Dendritic cell treated with granulocyte-macrophage colony-stimulating factor and Interleukin-4, amounts not matched to agents 40 ng/mL and 50 ng/mL, for 4 days (primary cell): Measurements from ENCODE around the gene NTF3.

Source experiments
- H3K27ac Mint-ChIP-seq: one replicate; pipeline ENCODE4 v1.8.0; 2022; ENCODE audit warnings: mild to moderate bottlenecking, mixed read lengths
- H3K27me3 Mint-ChIP-seq: one replicate; pipeline ENCODE4 v1.8.0; 2022; ENCODE audit warnings: mild to moderate bottlenecking, mixed read lengths
- H3K36me3 Mint-ChIP-seq: one replicate; pipeline ENCODE4 v1.8.0; 2022; ENCODE audit warnings: low read depth, mixed read lengths
- H3K4me1 Mint-ChIP-seq: one replicate; pipeline ENCODE4 v1.8.0; 2022; ENCODE audit warnings: low read depth, mixed read lengths
- H3K4me3 Mint-ChIP-seq: one replicate; pipeline ENCODE4 v1.8.0; 2022; ENCODE audit warnings: mild to moderate bottlenecking, moderate library complexity, mixed read lengths
- H3K9me3 Mint-ChIP-seq: one replicate; pipeline ENCODE4 v1.8.0; 2022; ENCODE audit warnings: mixed read lengths
- intact Hi-C: fragments of 100-400 bp; cut with micrococcal nuclease; formaldehyde crosslinking; loops from one replicate; pipeline ENCODE4 v1.15.0; 2022

Gene NTF3

DNA sequence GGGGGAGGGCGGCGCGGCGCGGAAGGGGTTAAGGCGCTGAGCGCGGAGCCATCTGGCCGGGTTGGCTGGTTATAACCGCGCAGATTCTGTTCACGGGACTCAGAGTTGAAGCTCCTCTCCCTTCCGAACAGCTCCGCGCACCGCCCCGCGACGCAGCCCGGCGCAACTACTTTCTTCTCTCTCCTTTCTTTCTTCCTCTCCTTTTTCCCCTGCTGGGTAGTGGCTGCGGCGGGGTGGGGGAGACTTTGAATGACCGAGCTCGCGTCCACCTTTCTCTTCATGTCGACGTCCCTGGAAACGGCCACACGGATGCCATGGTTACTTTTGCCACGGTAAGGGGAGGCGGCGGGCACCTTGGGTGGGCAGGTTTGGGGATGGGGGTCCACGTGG is at the start of gene NTF3:
TSS of gene NTF3 (plus strand) at position 98 of the 390 bp plus-strand sequence. CDS start at position 315, 217 bp downstream.
- Mint-ChIP-seq H3K4me3 (peak within 1 kb of the TSS; percentile 27), H3K4me1 (peaks cover 22% of the 10 kb centered on the region), H3K27me3 (peaks cover 39% of the 10 kb centered on the region), H3K9me3 (no peaks in the 10 kb centered on the region), H3K27ac (no peak within 1 kb of the TSS), H3K36me3 (no peaks in the 10 kb centered on the region)
- intact Hi-C loops, result no loop called here

DNA sequence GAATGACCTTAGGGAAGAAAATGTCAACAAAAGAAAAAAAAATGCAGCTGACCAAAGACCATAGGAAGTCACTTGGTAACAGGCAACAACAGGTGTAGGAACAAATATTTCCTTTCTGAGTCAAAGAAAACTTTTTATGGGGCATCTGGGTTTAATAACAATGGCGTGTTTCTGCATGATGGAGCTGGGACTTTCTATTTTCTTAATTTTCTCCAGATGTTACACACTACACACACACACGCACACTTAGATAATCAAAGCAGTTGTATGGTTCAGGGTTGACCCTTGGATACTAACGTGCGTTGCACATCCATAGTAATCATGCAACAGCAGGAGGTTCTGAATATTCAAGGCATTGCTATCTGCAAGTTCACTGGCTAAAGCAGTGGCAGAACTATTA is 47.9 kb upstream of the NTF3 start:
- Mint-ChIP-seq H3K27me3 (no peaks in the 10 kb centered on the region), H3K9me3 (no peaks in the 10 kb centered on the region), H3K4me3 (no peak overlapping the region), H3K27ac (no peak overlapping the region), H3K36me3 (no peaks in the 10 kb centered on the region), H3K4me1 (no peaks in the 10 kb centered on the region)
- intact Hi-C loops, result no loop called here

DNA sequence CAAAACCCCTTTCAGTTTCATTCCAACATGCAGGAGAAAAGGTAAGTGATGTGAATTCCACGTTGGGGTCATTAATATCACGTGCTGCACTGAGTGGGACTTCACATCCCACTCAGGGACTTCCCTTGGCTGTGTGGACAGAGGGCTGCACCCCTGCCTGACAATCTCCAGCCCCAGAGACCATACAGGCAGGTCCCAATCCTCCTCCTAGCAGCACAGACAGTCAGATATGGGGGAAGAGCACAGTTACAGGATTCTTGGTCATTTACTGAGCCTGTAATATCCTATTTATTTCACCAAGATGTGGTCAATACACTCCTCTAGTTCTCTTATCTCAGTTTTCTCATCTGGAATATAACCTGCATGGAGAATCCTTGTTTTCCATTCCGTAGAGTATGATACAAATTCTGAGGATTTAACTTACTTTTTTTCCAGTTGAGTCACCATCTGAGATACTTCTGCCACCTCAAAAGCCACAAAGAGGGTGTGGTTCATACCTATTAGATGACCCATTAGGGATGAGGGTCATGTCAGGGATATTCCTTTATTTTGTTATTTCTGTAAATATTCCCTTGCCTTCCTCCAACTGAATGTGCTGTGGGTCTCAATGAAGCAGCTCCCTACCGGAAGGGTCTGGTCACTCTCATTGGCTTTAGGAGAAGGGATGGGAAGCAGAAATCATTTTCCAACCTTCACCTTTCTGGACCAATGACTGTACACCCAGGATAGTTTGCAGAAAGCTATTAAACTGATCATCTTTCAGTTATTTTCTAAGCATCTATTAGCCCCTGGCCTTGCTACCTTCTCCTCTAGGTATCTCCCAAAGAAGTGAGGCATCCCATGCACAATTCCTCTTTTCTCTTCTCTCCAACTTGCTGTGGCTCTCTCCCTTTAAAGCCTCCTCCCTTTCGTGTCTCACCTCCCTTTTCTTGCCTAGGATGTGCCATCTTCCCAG is 43.0 kb upstream of the NTF3 start:
- Mint-ChIP-seq H3K4me3 (no peak overlapping the region), H3K27ac (no peak overlapping the region), H3K27me3 (peaks cover 2% of the 10 kb centered on the region), H3K9me3 (no peaks in the 10 kb centered on the region), H3K36me3 (no peaks in the 10 kb centered on the region), H3K4me1 (no peaks in the 10 kb centered on the region)
- intact Hi-C loops, result no loop called here

DNA sequence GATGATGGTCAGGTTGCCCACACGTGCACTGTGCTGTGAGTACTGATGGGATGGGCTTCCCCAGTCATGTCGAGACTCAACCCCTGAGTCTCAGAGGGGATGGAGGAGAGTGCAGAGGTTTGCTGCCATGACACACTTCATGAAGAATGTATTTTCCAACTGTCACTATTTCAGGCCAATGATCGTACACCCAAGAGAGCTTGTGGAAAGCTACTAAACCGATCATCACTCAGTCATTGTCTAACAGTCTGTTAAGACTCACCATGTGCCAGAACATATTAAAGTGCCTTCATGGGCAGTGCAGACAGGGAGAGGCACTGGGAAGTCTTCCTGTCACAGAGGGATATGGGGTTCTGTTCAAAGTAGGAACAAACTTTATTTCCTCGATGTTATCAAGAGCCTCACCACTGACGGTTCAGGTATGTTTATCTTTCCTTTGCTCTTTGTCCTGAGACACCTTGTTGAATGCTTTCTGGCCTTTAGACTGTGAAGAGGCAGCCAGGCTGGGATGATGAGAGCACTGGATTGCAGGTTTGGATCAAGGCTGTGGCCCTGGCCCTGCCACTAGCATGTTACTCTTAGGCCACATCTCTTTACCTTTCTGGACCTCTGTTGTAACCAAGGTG is 41.6 kb upstream of the NTF3 start:
- Mint-ChIP-seq H3K27me3 (peaks cover 5% of the 10 kb centered on the region), H3K27ac (no peak overlapping the region), H3K4me3 (no peak overlapping the region), H3K36me3 (no peaks in the 10 kb centered on the region), H3K4me1 (no peaks in the 10 kb centered on the region), H3K9me3 (no peaks in the 10 kb centered on the region)
- intact Hi-C loops, result no loop called here

DNA sequence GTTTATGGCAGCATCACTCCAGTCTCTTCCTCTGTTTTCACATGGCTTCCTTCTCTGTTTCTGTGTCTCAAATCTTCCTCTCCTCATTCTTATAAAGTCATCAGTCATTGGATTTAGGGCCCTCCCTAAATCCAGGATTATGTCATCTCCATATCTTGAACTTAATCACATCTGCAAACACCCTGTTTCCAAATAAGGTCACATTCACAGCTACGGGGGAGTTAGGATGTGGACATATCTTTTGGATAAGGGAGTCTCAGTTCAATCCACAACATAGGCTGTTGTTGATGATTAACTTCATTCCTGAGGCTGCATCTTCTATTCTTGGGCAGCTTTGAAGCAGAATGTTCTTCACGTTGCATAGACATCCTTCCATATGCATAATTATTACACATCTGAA is 40.3 kb upstream of the NTF3 start:
- Mint-ChIP-seq H3K4me1 (no peaks in the 10 kb centered on the region), H3K27me3 (peaks cover 9% of the 10 kb centered on the region), H3K9me3 (no peaks in the 10 kb centered on the region), H3K4me3 (no peak overlapping the region), H3K36me3 (no peaks in the 10 kb centered on the region), H3K27ac (no peak overlapping the region)
- intact Hi-C loops, result no loop called here

DNA sequence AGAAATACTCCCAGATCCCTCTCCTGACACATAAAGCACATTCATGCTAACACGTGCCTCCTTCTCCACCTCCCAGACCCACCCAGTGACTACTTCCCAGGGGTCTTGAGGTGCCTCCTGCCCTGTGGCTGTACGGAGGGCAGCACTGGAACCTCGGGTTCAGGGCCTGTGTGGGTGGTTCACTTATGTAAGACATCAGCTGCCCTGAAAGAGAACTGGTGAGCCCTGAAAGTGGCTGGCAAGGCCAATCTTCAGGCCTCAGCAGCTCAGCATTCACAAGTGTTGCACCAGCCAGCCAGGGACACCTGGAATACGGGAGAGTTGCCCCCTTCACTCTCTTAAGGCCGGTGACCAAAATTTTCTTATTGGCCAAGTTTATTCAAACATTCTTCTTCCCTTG is 38.9 kb upstream of the NTF3 start:
- Mint-ChIP-seq H3K36me3 (no peaks in the 10 kb centered on the region), H3K4me1 (no peaks in the 10 kb centered on the region), H3K4me3 (no peak overlapping the region), H3K9me3 (no peaks in the 10 kb centered on the region), H3K27ac (no peak overlapping the region), H3K27me3 (peaks cover 9% of the 10 kb centered on the region)
- intact Hi-C loops, result no loop called here

DNA sequence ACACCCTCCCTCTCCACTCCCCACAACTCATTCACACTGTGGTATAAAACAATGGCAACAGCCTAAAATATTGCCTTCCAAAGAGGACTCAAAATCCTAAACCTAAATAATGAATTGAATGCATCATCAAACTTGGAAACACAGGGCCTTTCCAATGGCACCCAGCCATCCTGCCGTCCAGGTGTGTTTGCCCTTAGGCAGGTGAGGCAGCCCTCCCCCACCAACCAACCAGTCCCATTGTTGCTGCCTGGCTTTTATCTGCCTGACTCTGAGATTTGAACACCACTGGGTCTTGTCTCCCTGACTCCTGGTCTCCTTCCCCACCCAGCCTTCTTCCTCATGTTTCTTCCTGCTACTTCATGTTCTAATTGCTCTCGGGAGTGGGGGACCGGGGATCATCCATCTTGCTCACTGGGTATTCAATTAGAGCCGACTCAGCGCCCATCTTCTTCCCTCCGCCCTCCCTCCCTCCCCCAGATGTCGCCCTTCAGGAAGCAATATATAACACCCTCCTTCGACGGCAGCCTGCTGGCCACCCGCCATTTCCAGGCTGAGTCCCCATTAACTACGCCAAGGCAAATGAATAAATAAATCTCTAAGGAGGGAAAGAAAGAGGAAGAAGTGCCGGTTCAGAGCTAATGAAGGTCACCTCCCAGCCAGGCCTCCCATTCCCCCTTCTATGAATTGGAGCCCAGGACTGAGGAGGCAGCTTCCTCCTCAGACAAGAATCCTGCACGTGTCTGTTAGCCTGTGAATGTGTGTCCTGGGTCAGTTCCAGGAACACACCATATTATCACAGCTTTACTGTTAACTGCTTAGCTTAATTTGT is 36.3 kb upstream of the NTF3 start:
- H3K36me3 Mint-ChIP-seq, result no peaks in the 10 kb centered on the region
- H3K27me3 Mint-ChIP-seq, result peaks cover 6% of the 10 kb centered on the region
- intact Hi-C loops, result no loop called here
- no peaks in the 10 kb centered on the region for H3K9me3 Mint-ChIP-seq
- no peak overlapping the region for H3K4me3 Mint-ChIP-seq
- no peak overlapping the region for H3K27ac Mint-ChIP-seq
- H3K4me1 Mint-ChIP-seq, result no peaks in the 10 kb centered on the region

DNA sequence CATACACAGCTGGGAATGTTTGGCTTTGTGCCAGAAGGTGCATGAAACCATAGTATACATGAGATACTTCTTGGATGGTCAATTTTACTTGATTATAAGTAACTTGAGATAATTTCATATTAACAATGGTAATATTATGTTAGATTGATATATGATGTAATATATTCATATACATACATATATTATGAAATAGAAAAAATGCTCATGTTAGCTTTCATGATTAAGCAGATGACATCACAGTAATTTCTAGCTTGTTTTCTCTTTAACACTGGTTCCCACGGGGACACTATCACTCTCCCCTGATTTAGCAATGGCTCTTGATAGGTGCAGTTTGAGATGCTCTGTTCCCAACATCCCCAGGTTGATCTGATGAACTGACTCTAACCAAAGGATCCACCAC is 35.4 kb upstream of the NTF3 start:
- no peak overlapping the region for H3K4me3 Mint-ChIP-seq
- no peak overlapping the region for H3K27ac Mint-ChIP-seq
- no peaks in the 10 kb centered on the region for H3K4me1 Mint-ChIP-seq
- no peaks in the 10 kb centered on the region for H3K36me3 Mint-ChIP-seq
- intact Hi-C loops, result no loop called here
- no peaks in the 10 kb centered on the region for H3K9me3 Mint-ChIP-seq
- peaks cover 6% of the 10 kb centered on the region for H3K27me3 Mint-ChIP-seq

DNA sequence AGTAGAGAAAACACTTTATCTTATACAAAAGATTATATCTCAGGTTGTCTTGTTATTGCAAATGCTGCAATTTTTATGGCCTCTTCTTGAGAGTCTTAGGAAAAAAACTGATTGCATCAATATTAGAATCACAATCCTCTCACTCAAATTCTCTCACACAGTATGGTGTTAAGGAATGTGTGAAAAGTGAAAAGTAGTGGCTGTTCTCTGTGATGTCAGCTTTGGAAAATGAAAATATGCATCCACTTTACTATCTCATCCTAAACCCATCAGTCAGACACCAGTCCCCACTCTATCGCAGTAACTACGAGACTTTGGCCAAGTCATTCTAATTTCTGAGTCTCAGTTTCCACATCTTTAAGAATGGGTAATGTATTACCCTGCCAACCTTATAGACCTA is 32.6 kb upstream of the NTF3 start:
- Mint-ChIP-seq H3K27me3 (peaks cover 13% of the 10 kb centered on the region), H3K4me3 (no peak overlapping the region), H3K27ac (no peak overlapping the region), H3K4me1 (no peaks in the 10 kb centered on the region), H3K36me3 (no peaks in the 10 kb centered on the region), H3K9me3 (no peaks in the 10 kb centered on the region)
- intact Hi-C loops, result no loop called here

DNA sequence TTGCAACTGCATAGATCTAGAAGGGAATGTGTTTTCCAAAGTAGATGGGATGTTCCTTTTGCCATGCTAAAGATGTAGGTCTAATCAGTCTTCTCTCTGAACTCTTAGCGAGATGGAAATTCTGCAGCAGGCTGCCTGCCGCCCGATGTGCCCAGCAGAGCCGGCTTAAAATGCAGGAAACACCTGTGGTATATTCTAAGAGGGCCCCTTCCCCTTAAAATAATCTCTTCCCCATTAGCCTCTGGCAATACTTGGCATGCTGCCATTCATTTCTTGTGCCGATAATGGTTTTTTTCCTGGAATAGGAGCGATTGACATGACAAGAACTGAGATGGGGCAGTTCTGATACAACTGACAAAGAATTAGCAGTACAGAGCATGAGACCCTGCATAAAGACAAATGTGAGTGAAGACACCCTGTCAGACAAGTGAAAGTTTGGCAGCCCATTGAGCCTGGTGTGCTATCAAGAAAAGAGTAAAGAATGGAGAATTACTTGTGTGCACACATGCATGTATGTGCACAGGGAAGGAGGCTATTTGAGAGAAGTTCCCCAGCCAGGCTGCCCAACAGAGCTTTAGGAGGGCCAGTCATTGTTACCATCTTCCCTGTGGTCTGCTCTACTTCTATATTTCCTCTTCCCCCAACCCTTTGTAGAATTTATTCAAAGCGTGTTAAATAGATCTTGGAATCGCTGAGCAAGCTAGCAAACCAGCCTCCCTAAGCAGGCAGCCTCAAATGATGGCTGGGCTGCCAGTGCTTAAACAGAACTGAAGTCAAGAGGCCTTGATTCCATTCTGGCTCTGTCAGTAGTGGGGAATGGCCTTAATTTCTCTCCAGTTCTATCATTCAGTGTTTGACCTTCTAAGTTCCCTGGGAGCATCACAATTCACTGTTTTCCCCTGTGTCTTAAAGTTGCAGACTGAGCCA is 29.6 kb upstream of the NTF3 start:
- no peak overlapping the region for H3K4me3 Mint-ChIP-seq
- no peaks in the 10 kb centered on the region for H3K36me3 Mint-ChIP-seq
- no peak overlapping the region for H3K27ac Mint-ChIP-seq
- intact Hi-C loops, result no loop called here
- H3K27me3 Mint-ChIP-seq, result peaks cover 6% of the 10 kb centered on the region
- H3K9me3 Mint-ChIP-seq, result no peaks in the 10 kb centered on the region
- no peaks in the 10 kb centered on the region for H3K4me1 Mint-ChIP-seq

DNA sequence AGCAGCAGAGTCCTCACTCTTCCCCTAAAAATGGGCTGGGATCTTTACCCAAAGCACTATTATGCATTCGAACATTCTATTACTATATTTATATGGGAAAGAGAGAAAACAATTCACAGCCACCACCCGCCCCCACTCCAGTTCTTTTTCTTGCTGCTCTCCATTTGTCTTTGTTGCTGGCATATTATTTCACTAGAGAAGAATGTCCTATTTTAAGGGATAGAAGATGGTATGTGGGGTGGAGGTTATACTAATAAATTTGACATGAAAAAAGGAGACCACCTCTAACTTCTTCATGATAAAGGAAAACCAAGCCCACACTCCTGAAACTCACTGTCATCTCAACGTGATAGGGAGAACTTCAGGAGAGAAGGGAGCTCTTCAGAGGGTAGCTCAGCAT is 28.5 kb upstream of the NTF3 start:
- Mint-ChIP-seq H3K4me3 (no peak overlapping the region), H3K36me3 (no peaks in the 10 kb centered on the region), H3K27ac (no peak overlapping the region), H3K9me3 (no peaks in the 10 kb centered on the region), H3K4me1 (no peaks in the 10 kb centered on the region), H3K27me3 (peaks cover 6% of the 10 kb centered on the region)
- intact Hi-C loops, result no loop called here

DNA sequence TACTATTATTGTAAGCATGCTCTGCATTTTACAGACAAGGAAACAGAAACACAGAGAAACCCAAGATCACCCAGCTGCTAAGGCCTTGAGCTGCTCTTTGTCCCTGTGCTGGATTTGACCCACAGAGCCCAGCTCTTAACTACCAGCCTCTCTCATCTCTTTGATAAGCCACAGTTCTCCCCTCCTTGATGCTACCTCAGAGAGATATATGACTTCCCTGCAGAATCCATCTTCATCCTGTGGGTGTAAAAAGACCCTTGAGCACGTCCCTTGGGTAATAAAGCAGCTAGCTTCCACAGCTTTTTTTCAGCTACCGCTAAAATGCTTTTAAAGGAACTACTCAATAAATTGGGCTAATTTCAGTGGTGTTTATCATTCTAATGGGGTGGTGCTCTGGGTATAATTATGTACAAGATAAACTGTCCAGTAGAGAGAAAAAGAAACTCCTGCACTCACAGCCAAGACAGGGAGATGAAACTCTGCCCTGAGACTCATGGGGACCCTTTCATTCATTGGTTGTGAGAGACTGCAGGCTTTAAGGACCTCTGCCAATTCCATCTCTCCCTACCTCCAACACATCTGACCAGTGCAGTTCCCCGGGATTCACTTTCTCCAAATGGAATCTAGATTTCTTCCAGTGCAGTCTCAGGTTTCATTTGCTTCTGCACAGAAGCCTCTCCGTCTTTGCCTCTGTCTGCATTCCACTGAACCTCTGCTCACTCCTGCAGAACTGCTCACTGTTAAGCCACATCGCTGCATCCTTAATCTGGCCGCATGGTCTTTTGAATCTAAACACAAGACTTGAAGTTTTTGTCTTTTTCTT is 24.7 kb upstream of the NTF3 start:
- Mint-ChIP-seq H3K4me1 (no peaks in the 10 kb centered on the region), H3K4me3 (no peak overlapping the region), H3K27me3 (peaks cover 2% of the 10 kb centered on the region), H3K27ac (no peak overlapping the region), H3K9me3 (no peaks in the 10 kb centered on the region), H3K36me3 (no peaks in the 10 kb centered on the region)
- intact Hi-C loops, result no loop called here

DNA sequence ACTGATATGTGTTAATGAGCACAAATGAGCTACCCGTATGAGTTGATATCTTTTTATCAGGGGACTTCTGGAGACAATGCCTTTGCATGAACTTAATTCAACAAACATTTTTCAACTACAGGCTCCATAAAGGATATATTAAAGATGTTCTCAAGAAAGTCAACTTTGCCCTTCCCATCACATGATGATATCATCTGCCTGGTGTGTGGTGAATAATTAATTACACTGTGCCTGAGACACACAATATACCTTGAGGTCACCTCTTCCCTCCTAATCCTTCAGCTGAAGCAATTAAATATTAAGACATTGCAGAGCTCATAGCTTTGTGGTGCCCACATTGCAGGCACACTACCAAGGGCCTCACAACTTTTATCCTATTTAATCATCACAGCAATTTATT is 22.3 kb upstream of the NTF3 start:
- Mint-ChIP-seq H3K9me3 (no peaks in the 10 kb centered on the region), H3K4me1 (no peaks in the 10 kb centered on the region), H3K27me3 (peaks cover 4% of the 10 kb centered on the region), H3K36me3 (no peaks in the 10 kb centered on the region), H3K27ac (no peak overlapping the region), H3K4me3 (no peak overlapping the region)
- intact Hi-C loops, result no loop called here
